GM21528 (cell line): ENCODE results near the gene ACKR3.

Source experiments
- ATAC-seq: cut with Tn5 transposase; IDR thresholded peaks from one replicate; pipeline ENCODE4 v1.9.1; 2021; ENCODE audit warnings: mild to moderate bottlenecking, moderate library complexity; ENCODE audit not compliant: unreplicated experiment, low FRiP score

ACKR3 gene

DNA sequence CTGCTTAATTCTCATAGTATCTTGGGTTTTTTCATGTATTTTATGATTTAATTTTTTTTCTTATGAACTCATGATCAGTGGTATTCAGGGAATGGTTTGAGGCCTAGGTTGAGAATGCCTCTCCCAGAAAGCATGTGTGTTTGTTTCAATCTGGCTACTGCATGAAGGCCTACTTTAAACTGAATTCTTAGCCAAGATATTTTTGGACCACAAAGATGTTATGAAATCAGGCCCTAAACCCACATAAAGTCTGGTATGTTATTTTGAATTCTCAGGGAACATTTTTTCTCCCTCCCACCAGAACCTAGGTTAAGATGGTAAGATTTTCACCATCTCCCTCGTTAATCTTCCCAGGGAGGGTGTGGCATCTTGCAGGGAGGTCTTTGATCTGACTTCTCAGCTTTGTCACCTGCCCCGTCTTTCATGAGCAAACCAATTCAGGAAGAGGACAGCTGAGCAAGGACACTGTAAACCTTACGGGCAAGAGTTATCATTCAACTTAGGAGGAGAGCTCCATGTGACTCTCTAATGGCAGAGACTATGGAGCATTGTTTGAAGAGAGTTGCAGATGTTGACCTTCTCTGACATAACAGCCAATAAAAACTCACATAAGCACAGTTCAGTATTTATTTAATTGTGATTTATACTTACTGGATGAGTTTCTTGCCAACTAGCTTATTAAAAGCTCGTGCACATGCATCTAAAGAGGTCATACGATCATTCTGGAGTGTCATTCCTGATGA is 21.3 kb upstream of the ACKR3 start:
- no peak for ATAC-seq

DNA sequence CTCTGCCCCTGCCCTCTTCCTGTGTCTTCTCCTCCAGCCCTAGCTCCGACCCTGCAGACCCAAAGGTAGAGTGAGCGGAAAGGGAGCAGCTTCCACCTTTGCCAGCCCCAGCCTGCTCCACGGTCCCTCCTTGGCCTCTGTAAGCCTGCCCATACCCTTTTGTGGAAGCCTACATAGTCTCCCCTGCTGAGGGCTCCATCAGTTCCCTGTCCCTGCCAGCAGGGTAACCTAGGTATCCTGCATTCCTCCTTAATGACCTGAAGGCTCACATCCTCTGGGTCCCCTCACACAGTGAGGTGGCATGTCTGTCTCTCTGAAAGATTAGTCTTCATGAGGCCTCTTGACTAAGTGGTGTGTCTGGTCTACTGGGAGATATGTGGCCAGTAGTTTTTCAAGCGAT is 20.5 kb upstream of the ACKR3 start:
- no peak for ATAC-seq

DNA sequence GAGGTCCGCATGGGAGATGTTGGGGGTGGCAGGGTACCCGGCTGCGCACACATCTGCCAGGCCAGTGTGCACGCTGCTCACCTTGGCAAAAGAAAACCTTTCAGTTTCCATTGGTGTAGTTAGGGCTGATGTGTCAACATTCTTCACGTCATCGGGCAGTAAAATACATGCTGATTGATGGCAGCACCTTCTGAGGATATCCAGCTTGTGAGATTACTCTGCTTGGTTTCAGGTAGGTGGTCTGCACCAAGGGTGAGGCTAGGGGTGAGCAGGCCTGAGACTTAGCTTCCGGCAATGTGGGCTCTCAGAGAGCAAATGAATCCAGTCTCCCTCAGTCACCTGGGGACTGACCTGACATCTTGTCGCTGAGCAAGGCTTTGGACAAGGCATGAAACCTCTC is 19.3 kb upstream of the ACKR3 start:
- no peak for ATAC-seq

DNA sequence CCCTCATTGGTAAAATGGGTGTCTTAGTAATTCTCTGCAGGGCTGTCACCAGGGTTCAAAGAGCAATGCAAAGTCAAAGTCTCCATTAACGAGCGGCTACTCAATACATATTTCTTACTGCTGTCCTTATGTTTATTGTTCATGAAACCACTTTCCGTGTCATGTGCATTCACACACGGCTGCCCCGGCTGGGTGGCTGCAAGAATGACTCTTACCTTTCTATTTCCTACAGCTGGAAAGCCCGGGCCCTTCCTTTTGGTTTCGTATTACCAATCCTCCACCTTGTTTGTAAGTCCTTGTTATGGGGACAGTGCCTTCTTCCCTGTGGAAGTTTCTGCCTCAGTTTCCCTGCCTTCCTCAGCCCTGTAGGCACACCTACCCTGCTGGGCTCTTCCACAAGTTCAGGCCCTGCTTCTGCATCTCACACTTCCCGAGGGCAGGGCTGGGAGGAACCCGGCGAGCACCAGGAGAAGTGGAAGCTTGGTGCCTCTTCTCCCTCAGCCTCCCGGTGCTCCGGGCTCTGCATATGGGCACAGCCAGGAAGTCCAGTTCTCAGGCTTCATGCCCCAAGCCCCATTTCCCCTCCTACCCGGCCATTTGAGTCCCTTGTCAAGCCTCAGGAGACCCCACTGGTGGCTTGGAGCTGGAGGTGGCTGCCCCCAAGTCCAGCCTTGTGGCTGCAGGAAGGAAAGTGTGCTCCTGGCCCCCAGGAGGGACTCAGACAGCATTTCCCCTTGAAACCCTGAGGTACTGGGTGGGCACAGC is 18.7 kb upstream of the ACKR3 start:
- ATAC-seq, result peak; percentile 46

DNA sequence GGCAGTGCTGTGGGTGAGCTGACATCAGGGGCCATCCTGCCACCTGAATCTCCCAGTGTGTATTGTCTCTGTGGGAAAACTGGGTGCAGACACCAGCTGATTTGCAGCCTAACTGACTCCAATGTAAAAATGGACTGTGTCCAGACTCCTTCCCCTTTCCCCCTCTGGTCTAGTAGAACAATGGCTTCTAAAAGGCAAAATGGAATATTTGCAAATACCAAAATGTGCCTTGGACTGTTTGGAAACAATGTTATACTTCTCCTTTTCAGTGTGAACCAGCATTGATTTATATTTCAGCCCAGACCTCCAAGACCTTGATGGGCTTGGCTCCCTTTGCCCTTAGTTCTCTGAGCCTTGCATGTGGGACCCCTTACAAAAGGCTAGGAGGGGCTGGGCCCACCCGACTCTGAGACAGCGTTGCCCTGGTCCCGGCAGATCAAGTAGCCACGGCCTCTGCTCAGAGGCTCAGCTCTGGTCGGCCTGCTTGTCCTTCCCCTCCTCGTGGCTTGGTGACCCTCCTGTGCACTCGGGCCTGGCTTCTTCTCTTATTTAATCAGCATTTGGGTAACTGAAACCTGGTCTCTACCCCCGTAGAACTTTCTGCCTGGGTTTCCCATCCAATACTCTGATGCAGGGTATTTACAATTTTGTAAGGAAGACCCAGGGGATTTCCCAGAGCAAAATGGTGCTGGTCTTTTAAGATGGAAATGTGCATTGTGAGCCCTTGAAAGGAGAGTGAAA is 18.0 kb upstream of the ACKR3 start:
- ATAC-seq, result no peak

DNA sequence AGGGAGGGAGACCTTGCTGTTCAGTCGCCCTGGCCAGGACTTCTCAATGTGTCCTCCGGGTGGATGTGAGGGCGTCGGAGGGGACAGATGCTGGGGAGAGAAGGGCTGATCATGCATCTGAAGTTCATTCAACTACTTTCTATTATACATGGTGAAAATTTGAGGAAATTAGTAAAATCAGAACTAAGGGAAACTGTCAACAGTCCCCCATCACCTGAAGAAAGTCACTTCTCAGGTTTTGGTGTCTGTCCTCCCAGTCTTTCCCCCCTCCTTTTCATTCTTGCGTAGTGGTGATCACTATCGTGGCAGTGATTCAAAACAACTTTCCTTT is 17.4 kb upstream of the ACKR3 start:
- ATAC-seq, result no peak

DNA sequence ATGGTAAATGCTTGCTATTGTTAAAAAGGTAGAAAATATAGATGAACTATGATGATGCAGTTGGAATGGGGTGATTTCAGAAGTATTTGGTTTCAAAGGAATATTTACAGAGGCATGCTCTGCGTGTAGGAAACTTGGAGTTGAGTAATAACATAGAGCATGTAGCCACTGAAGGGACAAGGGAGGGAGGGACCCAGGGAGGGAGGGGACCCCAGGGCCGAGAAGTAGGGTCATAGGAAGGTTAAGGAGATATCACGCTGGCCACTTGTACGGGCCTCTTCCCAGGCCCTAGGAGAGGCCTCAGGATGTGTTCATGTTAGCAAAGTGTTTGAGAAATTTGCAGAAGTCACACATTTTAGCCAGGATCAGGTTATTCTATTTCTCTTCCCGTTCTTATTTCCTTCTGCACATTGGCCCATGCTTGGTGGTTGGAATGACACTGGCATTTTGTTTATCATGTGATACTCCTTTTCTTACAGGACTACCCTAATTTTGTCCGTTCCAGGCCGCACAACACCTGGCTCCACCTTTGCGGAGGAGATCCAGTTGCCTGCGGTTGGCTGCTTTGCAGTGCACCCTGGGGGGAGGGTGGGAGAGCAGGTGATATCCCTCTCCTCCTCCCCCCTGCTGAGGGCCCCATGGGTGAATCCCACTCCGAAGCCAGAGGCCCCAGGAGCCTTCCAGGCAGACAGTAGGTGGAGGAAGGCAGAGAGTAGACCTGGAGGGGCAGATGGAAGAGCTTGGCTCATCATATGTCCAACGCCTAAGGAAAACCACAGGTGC is 16.9 kb upstream of the ACKR3 start:
- no peak for ATAC-seq

DNA sequence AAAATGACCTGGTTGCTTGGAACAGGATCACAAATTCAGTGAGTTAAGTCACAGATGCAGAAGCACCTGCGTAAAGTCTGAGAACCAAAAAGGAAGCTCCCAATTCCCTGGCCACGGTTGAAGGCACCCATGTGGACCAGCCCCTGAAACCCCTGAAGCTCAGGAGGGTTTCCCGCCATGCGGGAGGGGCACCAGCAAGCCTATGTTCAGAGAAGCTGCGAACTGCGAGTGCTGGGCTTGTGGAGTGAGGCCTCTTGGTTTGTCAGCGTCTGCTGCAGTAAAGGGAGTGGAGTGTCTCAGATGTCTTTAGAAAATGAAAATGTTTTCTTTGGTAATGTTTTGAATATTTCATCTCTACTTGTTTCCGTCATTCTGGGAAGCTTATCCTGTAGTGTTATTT is 16.1 kb upstream of the ACKR3 start:
- ATAC-seq, result no peak

DNA sequence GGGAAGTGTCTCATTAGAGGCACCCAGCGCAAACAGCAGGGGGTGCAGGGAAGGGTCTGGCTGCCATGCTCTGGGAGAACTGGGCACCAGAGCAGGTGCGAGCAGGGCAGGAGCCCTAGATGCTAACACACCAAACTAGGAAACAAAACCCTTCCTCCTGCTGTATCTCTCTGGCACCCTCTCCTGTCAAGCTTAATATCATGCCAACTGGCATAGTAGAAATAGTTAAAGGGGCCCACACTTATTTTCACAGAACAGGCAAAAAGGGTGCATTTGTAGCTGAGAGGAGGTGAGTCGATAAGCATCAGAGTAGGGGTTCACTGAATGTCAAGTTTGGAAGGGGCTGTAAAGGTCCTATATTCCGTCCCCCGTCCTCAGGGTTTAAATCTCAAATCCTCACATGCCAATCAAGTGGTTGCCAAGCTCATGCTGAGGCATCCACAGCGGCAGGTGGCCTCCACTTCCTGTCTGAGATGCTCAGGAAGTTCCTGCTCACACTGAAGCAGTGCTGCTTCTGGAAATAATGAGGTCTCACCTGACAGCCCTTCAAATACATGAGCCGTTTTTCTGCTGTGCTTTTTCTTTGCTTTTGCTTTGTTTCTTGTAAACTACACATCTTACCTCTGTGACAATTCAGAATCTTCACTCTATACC is 14.9 kb upstream of the ACKR3 start:
- no peak for ATAC-seq

DNA sequence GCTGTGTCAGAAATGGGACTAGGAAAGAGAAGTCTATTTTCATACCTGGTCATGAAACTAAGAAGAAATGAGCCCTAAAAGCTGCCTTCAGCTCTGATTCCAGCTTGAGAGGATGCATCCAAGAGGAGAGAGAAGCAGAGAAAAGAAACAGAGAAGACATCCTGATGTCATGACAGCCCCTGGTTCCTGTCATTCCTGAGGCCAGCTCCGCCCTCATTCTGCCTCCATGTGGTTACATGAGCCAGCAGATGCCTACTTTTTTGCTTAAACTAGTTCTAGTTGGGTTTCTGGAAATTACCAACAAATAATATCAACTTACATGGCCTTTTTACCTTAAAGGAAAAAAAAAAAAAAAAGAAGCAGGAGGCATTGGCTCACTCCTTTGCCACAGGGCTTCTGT is 14.1 kb upstream of the ACKR3 start:
- ATAC-seq, result no peak

DNA sequence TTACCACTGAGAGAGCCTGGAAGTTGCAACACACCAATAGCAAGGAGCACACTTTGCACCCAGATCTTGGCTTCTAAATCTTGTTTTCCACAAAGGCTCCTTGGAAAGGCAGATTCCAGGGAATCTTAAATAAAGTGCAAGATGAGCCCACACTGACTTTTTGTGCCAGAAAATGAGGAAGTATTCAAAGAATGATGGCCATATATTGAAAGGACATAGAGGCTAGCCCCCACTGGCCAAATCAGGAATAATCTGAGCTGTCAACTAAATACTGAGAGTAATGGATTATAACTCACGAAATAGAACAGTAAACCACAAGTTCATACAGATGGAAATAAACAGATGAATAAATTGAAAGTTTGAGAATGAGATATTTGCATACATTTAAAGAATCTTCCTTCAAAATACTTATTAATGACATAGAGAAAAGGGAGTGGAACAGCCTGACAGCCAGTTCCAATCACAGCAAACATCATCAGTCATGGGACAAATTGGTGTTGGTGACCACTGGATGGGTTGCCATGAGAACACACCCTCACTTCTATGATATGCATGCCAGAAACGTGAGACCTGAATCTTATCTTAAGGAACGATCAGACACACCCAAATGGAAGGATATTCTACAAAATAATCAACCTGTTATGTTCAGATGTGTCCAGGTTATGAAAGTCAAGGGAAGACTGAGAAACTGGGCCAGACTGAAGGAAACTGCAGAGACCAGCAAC is 12.2 kb upstream of the ACKR3 start:
- ATAC-seq, result no peak

DNA sequence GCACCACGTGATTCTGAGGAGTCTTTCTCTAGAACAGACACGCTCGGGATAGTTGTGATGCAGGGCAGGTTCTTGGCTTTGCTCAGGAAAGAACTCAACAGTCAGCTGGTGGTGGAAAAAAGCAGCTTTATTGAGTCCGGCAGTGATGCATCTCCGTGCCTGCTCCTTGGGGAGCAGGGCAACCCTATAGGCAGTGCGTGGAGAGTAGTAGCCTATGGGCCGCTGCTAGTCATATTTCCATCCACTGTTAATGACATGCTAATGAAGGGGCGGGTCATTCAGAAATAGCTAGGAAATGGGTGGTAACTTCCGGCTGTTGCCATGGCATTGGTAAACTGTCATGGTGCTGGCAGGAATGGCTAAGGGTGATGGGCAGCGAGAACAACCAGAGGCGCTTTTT is 11.6 kb upstream of the ACKR3 start:
- no peak for ATAC-seq

DNA sequence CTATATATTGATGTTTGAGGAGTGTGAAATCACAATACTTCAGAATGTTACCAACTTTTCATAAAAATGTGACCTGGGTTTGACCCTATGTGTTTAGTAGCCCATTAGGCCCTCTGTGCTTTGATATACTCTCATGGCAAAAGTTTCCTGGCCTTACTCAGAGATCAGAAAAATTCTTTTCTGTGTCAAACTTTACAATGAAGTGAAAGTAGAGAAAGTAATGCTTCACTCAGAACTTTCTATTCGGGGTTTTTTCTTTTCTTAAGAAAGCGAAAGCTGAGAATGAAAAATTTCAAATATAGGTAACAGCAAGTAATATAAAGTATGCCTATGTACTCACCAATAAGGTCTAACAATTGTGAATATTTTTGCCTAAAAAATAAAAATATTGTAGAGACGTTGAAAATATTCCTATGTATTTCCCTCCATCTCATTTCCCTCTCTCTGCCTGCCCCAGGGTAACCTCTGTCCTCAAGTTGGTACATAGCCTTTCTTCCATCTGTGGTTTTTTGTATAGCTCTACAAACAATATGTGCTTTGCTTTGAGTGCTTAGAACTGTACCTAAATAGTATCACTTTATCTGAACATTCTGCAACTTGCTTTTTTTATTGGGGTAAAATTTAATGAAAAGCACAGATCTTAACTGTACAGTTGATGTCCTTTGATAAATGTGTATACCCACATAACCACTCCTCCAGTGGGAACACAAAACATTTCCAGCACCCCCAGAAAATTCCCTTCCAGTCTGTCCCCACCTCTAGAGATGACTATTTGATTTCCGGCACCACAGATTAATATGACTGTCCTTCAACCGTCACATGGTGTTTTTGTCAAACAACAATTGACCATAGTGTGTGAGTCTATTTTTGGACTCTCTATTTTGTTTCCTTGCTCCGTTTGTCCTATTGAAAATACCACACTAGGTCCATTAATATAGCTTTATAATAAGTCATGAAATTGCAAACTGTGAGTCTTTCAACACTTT is 10.3 kb upstream of the ACKR3 start:
- ATAC-seq, result no peak

DNA sequence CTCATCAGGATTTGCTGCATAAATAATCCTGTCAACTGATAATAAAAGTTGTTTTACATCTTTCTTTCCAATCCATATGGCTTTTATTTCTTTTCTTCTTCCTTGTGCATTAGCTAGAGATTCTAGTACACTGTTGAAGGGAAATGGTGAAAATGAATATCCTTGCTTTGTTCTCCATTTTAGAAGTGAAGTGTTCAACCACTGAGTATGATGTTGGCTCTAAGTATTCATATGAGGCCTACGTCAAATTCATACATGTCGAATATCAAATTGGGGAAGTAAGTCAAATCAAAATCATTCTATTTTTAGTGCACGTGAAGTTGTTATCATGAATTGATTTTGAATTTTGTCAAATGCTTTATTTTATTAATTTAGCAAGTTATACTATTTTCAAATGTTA is 7.8 kb upstream of the ACKR3 start:
- ATAC-seq, result no peak

DNA sequence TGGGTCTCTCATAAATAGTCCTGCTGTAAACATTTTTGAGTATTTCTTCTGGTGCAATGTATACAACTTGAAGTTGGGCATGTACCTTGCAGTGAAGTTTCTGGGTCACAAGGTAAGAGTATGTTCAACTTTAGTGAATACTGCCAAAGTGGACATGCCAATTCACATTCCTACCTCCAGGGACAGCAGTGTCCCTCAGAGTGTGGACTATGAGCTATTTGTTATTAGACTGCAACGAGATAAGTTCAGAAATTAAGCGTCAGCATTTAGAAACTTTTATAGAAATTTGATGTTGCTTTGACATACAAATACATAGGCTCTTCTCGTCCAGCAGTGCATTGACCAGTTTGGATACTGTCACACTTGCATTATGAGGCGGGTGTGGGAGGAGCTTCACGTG is 7.2 kb upstream of the ACKR3 start:
- ATAC-seq, result no peak

DNA sequence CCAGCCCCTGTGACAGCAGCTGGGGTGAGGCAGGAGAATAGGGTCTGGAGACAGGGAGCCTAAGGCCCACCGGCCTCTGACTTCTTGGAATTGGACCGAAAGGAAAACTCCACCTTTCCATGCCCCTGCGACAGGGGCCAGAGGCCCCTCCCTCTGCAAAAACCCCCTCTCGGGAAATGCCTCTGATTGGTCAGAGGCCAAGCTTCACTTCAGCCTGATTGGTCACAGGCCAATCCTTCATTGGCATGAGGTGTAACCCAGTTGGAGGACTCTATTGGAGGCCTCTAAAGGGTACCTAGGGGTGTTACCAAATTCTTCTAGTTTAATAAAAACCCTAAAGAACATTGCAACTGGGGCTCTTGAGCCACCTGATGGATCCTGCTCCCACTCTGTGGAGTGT is 5.7 kb upstream of the ACKR3 start:
- ATAC-seq, result no peak

DNA sequence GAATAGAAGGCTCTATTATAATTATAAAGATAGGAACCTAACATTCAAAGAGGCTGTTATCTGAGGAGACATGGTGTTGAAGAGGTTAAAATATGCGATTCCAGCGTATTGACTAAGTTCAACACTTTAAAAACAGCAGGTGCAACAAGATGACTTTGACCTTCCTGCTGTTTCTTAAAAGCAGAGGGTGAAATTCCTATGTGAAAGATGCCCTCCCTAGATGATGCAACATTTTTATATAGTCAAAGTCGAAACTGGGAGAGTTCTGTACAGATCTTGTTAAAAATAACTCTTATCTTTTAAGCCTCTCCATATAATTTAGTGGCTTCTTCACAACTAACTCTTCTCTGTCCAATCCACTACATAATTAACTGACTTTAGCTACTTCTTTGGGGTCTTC is 4.4 kb upstream of the ACKR3 start:
- no peak for ATAC-seq

DNA sequence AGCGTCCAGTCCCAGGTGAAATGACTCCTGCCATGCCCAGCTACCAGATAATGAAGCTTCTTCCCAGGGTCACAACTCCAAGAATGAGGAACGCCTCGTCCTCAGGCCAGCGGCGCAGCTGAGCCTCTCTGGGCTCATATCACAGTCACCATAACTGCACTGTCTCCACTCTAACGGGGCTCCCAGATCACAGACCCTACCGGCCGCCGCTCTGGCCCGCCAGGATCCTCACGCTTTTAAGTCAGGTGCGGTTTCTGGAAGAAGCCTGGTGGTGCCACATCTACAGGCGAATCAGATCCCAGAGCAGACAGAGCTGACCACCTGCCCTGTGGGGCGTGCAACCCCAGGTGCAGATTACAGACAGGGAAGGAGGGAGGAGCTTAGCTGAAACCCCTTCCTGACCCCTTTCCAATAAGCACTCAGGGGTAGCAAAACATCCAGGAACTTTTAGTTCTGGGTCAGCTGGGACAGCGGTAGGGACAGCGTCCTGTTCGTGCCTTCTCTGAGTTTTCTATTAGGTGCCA is 3.7 kb upstream of the ACKR3 start:
- no peak for ATAC-seq
